Choroid plexus epithelial cell (primary cell): ENCODE data around the gene OPCML.

Experiments used
- DNase-seq: peaks from one replicate; pipeline ENCODE4 v3.0.0-alpha.2; 2010; ENCODE audit warnings: low read depth
- H3K4me3 ChIP-seq: 2 replicates; pipeline ENCODE4 v1.5.1; 2011; ENCODE audit warnings: low read depth, mild to moderate bottlenecking, control low read depth, low read length, moderate library complexity
- CTCF ChIP-seq: conservative IDR thresholded peaks from 2 replicates; pipeline ENCODE4 v1.5.1; 2011; ENCODE audit warnings: low read depth, mild to moderate bottlenecking, control low read depth, inconsistent platforms, low read length, moderate library complexity

The OPCML gene

GRCh38 chr11:133078012-133078411, 454.3 kb downstream of the OPCML start:
- H3K4me3 ChIP-seq: no peak overlapping the region
- no peak for TF ChIP-seq CTCF
- no peak for DNase-seq

- TF ChIP-seq CTCF: no peak
- DNase-seq: no peak
- H3K4me3 ChIP-seq: no peak overlapping the region
These were observed 456.9 kb downstream of the OPCML start for GRCh38 chr11:133075351-133075750.

GRCh38 chr11:133072858-133073582, 459.3 kb downstream of the OPCML start:
- TF ChIP-seq CTCF: no peak
- no peak for DNase-seq
- no peak overlapping the region for H3K4me3 ChIP-seq

GRCh38 chr11:133072378-133072777, 459.9 kb downstream of the OPCML start:
- DNase-seq: no peak
- TF ChIP-seq CTCF: no peak
- no peak overlapping the region for H3K4me3 ChIP-seq

GRCh38 chr11:133070791-133071190, 461.5 kb downstream of the OPCML start:
- DNase-seq: no peak
- H3K4me3 ChIP-seq: no peak overlapping the region
- no peak for TF ChIP-seq CTCF

- no peak overlapping the region for H3K4me3 ChIP-seq
- no peak for TF ChIP-seq CTCF
These were observed 462.1 kb downstream of the OPCML start for GRCh38 chr11:133070021-133070713.

More at GRCh38 chr11:133070021-133070713, 462.1 kb downstream of the OPCML start:
- DNase-seq: no peak
